GM10248 (cell line): ENCODE measurements around the gene CWH43.

Experiments used
- CTCF ChIA-PET: fragments of 300-600 bp; sonication (Branson Sonifier 250); formaldehyde crosslinking; extraction: SDS; loops from one replicate; lab custom pipeline; 2021; ENCODE audit warnings: antibody characterized with exemption; lab: Yijun Ruan, JAX
- POLR2A ChIA-PET: fragments of 350-650 bp; sonication (Branson Sonifier 250); formaldehyde crosslinking; extraction: SDS; loops from one replicate; lab custom pipeline; 2020; ENCODE audit warnings: antibody characterized with exemption; lab: Yijun Ruan, JAX
- DNase-seq: peaks from one replicate; pipeline ENCODE4 v3.0.0; 2012; ENCODE audit errors: extremely low spot score
- CTCF ChIP-seq: IDR thresholded peaks from 2 replicates; pipeline ENCODE4 v1.5.1; 2012; ENCODE audit warnings: mild to moderate bottlenecking, low read depth; ENCODE audit errors: extremely low read depth, missing control alignments, control extremely low read depth

Gene CWH43

GRCh38 chr4:48985976-48986653 lies at the start of gene CWH43:
CWH43 (plus strand) TSS chr4:48986275; CDS start chr4:48986430, 155 bp downstream.
- POLR2A ChIA-PET: no interaction called here
- no peak for TF ChIP-seq CTCF
- no peak for DNase-seq
- CTCF ChIA-PET: no interaction called here

- no peak for TF ChIP-seq CTCF
- POLR2A ChIA-PET: no interaction called here
- DNase-seq: no peak
- CTCF ChIA-PET: interaction anchor here (0.9 to 2.0 kb wide), 4 partner anchors 8 to 358 kb away, joined by 3 to 4 read pairs (median 4); no protein-coding TSS in a partner anchor
Measured at GRCh38 chr4:48937033-48937432, 49.0 kb upstream of the CWH43 start.

- TF ChIP-seq CTCF: no peak
- ChIA-PET CTCF (interaction anchor here (2.0 kb wide), 1 partner anchor 9 kb away, joined by 4 read pairs; no protein-coding TSS in a partner anchor), POLR2A (no interaction called here)
- no peak for DNase-seq
Measured at GRCh38 chr4:48938831-48939230, 47.2 kb upstream of the CWH43 start.

GRCh38 chr4:48939785-48940184 lies 46.3 kb upstream of the CWH43 start:
- TF ChIP-seq CTCF: no peak
- CTCF ChIA-PET: no interaction called here
- DNase-seq: no peak
- POLR2A ChIA-PET: no interaction called here

GRCh38 chr4:48943387-48943786 lies 42.7 kb upstream of the CWH43 start:
- TF ChIP-seq CTCF: no peak
- CTCF ChIA-PET: interaction anchor here (1.3 to 4.1 kb wide), 3 partner anchors 11 to 18 kb away, joined by 5 to 18 read pairs (median 6); no protein-coding TSS in a partner anchor

GRCh38 chr4:48944252-48944651 lies 41.8 kb upstream of the CWH43 start:
- POLR2A ChIA-PET: no interaction called here
- no peak for DNase-seq
- no peak for TF ChIP-seq CTCF
- CTCF ChIA-PET: interaction anchor here (0.9 to 4.1 kb wide), 11 partner anchors 9 to 621 kb away, joined by 3 to 18 read pairs (median 6); no protein-coding TSS in a partner anchor

More at GRCh38 chr4:48943387-48943786, 42.7 kb upstream of the CWH43 start:
- DNase-seq: no peak
- POLR2A ChIA-PET: no interaction called here
